GM10248 (cell line): ENCODE data around the gene SDK2.

Experiments
- CTCF ChIA-PET: fragments of 300-600 bp; sonication (Branson Sonifier 250); formaldehyde crosslinking; extraction: SDS; loops from one replicate; lab custom pipeline; 2021; ENCODE audit warnings: antibody characterized with exemption; lab: Yijun Ruan, JAX
- POLR2A ChIA-PET: fragments of 350-650 bp; sonication (Branson Sonifier 250); formaldehyde crosslinking; extraction: SDS; loops from one replicate; lab custom pipeline; 2020; ENCODE audit warnings: antibody characterized with exemption; lab: Yijun Ruan, JAX
- DNase-seq: peaks from one replicate; pipeline ENCODE4 v3.0.0; 2012; ENCODE audit errors: extremely low spot score
- CTCF ChIP-seq: IDR thresholded peaks from 2 replicates; pipeline ENCODE4 v1.5.1; 2012; ENCODE audit warnings: mild to moderate bottlenecking, low read depth; ENCODE audit errors: extremely low read depth, missing control alignments, control extremely low read depth

SDK2 gene

GRCh38 chr17:73576556-73577098 lies 67.6 kb downstream of the SDK2 start:
- CTCF ChIA-PET, result no interaction called here
- POLR2A ChIA-PET, result no interaction called here
- no peak for DNase-seq

GRCh38 chr17:73575470-73576221 lies 68.6 kb downstream of the SDK2 start:
- TF ChIP-seq CTCF, result no peak
- ChIA-PET CTCF (no interaction called here), POLR2A (no interaction called here)
- no peak for DNase-seq

More at GRCh38 chr17:73576556-73577098, 67.6 kb downstream of the SDK2 start:
- no peak for TF ChIP-seq CTCF

- POLR2A ChIA-PET, result no interaction called here
- no peak for TF ChIP-seq CTCF
- no peak for DNase-seq
- CTCF ChIA-PET, result no interaction called here
These were observed 72.6 kb downstream of the SDK2 start for GRCh38 chr17:73571511-73572130.

GRCh38 chr17:73569762-73570319 lies 74.4 kb downstream of the SDK2 start:
- POLR2A ChIA-PET, result interaction anchor here (0.6 kb wide), 1 partner anchor 925 kb away, joined by 3 read pairs; no protein-coding TSS in a partner anchor
- CTCF ChIA-PET, result no interaction called here

GRCh38 chr17:73568934-73569333 lies 75.3 kb downstream of the SDK2 start:
- no peak for TF ChIP-seq CTCF
- CTCF ChIA-PET, result no interaction called here

More at GRCh38 chr17:73569762-73570319, 74.4 kb downstream of the SDK2 start:
- DNase-seq, result no peak
- no peak for TF ChIP-seq CTCF

GRCh38 chr17:73566905-73567782 lies 77.1 kb downstream of the SDK2 start:
- ChIA-PET CTCF (no interaction called here), POLR2A (no interaction called here)
- no peak for DNase-seq
- no peak for TF ChIP-seq CTCF

More at GRCh38 chr17:73568934-73569333, 75.3 kb downstream of the SDK2 start:
- POLR2A ChIA-PET, result no interaction called here
- DNase-seq, result no peak
